ENCODE results near the gene TOX2. TPM values are rescaled to one million over a fixed set of nuclear protein-coding genes. Genes with fewer than 3 reads are reported as not detected.

TOX2 gene
- total RNA-seq, 1 experiment from 2014 or later: not detected

- POLR2A ChIA-PET: no interaction called here
- intact Hi-C loops (cut with micrococcal nuclease; ENCODE audit: unreplicated experiment): no loop called here
- Histone ChIP-seq H3K9me3 (no peaks in the 10 kb centered on the region), H3K4me1 (no peaks in the 10 kb centered on the region), H3K27me3 (replicated peaks; ENCODE audit: control insufficient read depth, insufficient read depth, low read length) (peaks cover 5% of the 10 kb centered on the region), H3K4me3 (ENCODE audit: low read depth, low read length) (no peak overlapping the region), H3K36me3 (ENCODE audit: control insufficient read depth, insufficient read depth, low read length) (no peaks in the 10 kb centered on the region)
- no TSS peak for BruUV-seq (replicated peaks)
- CTCF ChIA-PET: interaction anchor here (0.7 kb wide), 1 partner anchor 17 kb away, joined by 6 read pairs; no protein-coding TSS in a partner anchor
- Mint-ChIP-seq H3K27ac (ENCODE audit: unreplicated experiment) (no peak overlapping the region), H3K27me3 (ENCODE audit: insufficient read depth, unreplicated experiment) (peaks cover 38% of the 10 kb centered on the region), H3K4me1 (ENCODE audit: low read depth, unreplicated experiment) (no peaks in the 10 kb centered on the region), H3K36me3 (ENCODE audit: insufficient read depth, unreplicated experiment) (no peaks in the 10 kb centered on the region), H3K9me3 (ENCODE audit: unreplicated experiment) (no peaks in the 10 kb centered on the region), H3K4me3 (ENCODE audit: unreplicated experiment) (no peak overlapping the region)
- DNase-seq: no peak
- no peak for TF ChIP-seq CTCF (IDR thresholded peaks at IDR 0.05; ENCODE audit: insufficient read depth in 1 of 2, low read depth in 1 of 2, low read length in 1 of 2, severe bottlenecking in 1 of 2, unreplicated experiment in 1 of 2)
Measured at GRCh38 chr20:43925801-43926200, 11.1 kb downstream of the TOX2 start.

- BruUV-seq (replicated peaks): no TSS peak
- Histone ChIP-seq H3K27me3 (replicated peaks; ENCODE audit: control insufficient read depth, insufficient read depth, low read length) (peaks cover 5% of the 10 kb centered on the region), H3K36me3 (ENCODE audit: control insufficient read depth, insufficient read depth, low read length) (no peaks in the 10 kb centered on the region), H3K4me1 (no peaks in the 10 kb centered on the region), H3K4me3 (ENCODE audit: low read depth, low read length) (no peak overlapping the region), H3K9me3 (no peaks in the 10 kb centered on the region)
- Mint-ChIP-seq H3K4me3 (ENCODE audit: unreplicated experiment) (no peak overlapping the region), H3K9me3 (ENCODE audit: unreplicated experiment) (no peaks in the 10 kb centered on the region), H3K27ac (ENCODE audit: unreplicated experiment) (no peak overlapping the region), H3K4me1 (ENCODE audit: low read depth, unreplicated experiment) (no peaks in the 10 kb centered on the region), H3K36me3 (ENCODE audit: insufficient read depth, unreplicated experiment) (no peaks in the 10 kb centered on the region), H3K27me3 (ENCODE audit: insufficient read depth, unreplicated experiment) (peaks cover 43% of the 10 kb centered on the region)
- no peak for DNase-seq
- no peak for TF ChIP-seq CTCF (IDR thresholded peaks at IDR 0.05; ENCODE audit: insufficient read depth in 1 of 2, low read depth in 1 of 2, low read length in 1 of 2, severe bottlenecking in 1 of 2, unreplicated experiment in 1 of 2)
- ChIA-PET CTCF (interaction anchor here (0.6 kb wide), 1 partner anchor 29 kb away, joined by 4 read pairs; no protein-coding TSS in a partner anchor), POLR2A (no interaction called here)
- intact Hi-C loops (cut with micrococcal nuclease; ENCODE audit: unreplicated experiment): no loop called here
Measured at GRCh38 chr20:43926287-43927050, 11.8 kb downstream of the TOX2 start.

GRCh38 chr20:43931976-43932375, 17.3 kb downstream of the TOX2 start:
- H3K4me3 ChIP-seq (ENCODE audit: low read depth, low read length): no peak overlapping the region
- H3K9me3 ChIP-seq: no peaks in the 10 kb centered on the region
- intact Hi-C loops (cut with micrococcal nuclease; ENCODE audit: unreplicated experiment): no loop called here
- Mint-ChIP-seq H3K4me1 (ENCODE audit: low read depth, unreplicated experiment) (no peaks in the 10 kb centered on the region), H3K36me3 (ENCODE audit: insufficient read depth, unreplicated experiment) (no peaks in the 10 kb centered on the region), H3K9me3 (ENCODE audit: unreplicated experiment) (no peaks in the 10 kb centered on the region), H3K27me3 (ENCODE audit: insufficient read depth, unreplicated experiment) (peaks cover 25% of the 10 kb centered on the region), H3K4me3 (ENCODE audit: unreplicated experiment) (no peak overlapping the region), H3K27ac (ENCODE audit: unreplicated experiment) (no peak overlapping the region)
- BruUV-seq (replicated peaks): no TSS peak
- H3K4me1 ChIP-seq: no peaks in the 10 kb centered on the region
- H3K27me3 ChIP-seq (replicated peaks; ENCODE audit: control insufficient read depth, insufficient read depth, low read length): peaks cover 1% of the 10 kb centered on the region
- DNase-seq: no peak
- no peaks in the 10 kb centered on the region for H3K36me3 ChIP-seq (ENCODE audit: control insufficient read depth, insufficient read depth, low read length)
- CTCF ChIA-PET: no interaction called here
- TF ChIP-seq CTCF (IDR thresholded peaks at IDR 0.05; ENCODE audit: insufficient read depth in 1 of 2, low read depth in 1 of 2, low read length in 1 of 2, severe bottlenecking in 1 of 2, unreplicated experiment in 1 of 2): no peak
- POLR2A ChIA-PET: no interaction called here

Data from Caco-2 (cell line).